Inflammatory macrophage (primary cell): ENCODE results near the gene LRRC7.
A peak's percentile ranks its signal among the peaks of the same experiment; 100 is the strongest.

Source experiments
- DNase-seq, 2 donors: peaks; one replicate each; pipeline ENCODE4 v3.0.0-alpha.2; 2020 to 2022

Gene LRRC7

DNA sequence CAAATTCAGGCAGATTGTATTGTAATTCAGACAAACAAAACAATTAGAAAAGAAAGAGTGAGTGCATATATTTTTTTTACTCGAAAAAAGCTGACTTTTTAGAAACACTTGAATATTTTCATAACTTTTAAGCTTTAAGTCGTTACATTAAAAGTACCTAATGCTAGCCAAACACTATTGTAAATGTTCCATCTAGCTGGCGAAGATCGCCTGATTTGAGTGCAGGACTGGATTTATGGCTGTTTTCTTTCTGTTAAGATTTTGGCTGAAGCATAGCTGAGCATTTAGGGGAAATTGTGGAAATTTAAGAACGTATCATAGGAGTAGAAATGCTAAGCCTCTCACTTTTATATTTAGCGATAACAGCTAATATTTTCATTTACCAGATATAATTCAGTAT, 24.6 kb downstream of the LRRC7 start:
- DNase-seq, result no peak

DNA sequence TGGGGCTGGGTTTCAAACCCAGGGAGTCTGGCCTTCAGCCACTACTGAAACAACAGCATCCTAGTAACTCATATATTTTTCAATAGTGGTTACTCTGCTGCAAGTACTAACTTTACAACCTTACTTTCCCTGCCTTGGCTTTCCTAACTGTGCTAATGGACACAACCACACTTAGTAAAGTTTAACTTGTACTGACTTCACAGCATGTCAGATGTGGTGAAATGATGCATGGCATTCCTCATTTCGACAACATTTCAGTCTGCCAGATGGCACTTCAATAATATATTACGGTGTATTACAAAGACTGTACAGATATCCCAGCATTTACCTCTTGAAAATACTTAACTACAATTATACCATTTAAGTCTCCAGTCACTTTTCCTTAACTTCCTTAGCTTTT, 27.8 kb downstream of the LRRC7 start:
- no peak for DNase-seq

DNA sequence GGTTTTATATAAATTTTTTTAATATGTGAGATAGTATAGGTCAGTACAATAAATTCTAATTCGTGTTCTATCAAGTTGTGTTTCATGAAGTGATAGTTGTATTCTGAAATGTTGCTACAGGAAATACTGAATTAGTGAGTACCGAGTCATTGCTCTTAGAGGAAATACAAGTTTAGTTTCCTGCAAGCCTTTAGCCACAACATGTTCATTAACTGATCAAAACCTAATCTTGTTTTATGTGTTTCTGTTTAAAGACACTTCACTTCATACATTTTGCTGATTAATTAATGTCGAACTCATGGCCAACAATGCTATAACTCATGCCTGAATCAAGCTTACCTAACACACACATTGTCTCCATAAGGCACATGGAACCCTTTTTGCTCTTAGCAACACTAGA, 43.6 kb downstream of the LRRC7 start:
- DNase-seq, result no peak

DNA sequence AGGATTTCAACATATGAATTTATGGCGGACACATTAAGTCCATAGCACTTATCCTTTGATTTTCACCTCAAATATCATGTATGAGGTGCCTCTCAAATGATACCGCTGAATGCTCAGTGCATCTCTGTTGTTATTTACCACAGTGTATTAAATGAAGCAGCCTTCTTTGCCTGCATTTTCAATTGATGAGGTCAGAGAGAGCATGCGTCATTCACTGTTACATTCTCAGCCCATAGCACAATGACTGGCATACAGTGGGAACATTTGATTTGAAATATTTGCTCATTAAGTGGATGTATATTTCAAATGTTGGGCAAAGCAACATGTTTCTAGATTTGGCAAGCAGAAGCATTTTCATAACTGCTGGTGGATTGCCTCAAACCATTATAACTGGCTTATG, 45.7 kb downstream of the LRRC7 start:
- no peak for DNase-seq

DNA sequence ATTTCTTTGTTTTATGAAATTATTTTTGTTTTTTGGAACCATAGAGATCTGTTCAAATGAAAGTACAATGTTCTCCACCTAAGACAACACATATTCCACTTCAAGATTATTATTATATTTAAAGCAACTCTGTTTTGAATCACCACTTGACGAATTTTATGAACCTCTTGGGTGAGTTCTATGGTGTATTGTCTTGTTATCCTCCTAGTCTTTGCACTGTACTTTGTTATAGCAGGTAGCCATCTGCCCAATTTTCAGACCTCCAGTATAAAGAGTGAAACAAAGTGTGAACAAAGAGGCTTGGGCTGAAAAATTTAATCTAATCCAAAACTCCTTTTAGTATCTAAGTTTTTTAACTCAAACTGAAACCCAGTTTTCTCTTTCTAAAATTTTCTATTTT, 71.0 kb downstream of the LRRC7 start:
- DNase-seq, result no peak

DNA sequence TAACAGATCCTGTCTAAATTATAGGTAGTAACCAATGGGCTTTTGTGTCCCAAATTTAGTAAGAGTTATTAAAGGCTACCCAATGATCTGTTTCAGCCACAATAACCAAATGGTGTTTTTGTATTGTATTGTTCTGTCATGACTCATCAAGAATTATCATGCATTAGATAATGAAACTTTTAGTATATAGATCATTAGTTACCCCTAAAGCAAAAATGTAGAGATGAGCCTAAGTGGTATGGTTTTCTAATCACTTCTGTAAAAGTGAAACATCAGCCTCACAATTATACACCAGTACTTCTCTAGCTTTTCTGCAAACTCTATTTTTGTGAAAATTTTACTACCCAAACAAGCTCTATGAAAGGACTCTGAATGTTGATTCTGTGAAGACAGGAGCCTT, 71.4 kb downstream of the LRRC7 start:
- DNase-seq, result no peak

DNA sequence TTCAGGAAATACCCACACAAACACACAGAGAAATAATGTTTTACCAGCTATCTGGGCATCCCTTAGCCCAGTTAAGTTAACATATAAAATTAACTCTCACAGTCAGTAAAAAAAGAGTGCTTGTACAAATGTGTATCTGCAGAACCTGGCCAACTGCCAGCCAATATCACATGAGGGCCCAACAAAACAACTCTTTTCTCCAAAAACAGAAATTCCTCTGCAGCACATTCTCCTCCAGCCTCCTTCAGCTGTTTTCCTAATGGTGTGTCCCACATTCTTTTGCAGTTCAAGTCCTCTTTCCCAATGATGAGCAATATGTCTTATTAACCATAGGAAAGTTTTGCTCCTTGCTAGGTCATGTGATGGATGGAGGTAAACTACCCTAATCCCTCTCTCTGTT, 75.5 kb downstream of the LRRC7 start:
- DNase-seq, result no peak

DNA sequence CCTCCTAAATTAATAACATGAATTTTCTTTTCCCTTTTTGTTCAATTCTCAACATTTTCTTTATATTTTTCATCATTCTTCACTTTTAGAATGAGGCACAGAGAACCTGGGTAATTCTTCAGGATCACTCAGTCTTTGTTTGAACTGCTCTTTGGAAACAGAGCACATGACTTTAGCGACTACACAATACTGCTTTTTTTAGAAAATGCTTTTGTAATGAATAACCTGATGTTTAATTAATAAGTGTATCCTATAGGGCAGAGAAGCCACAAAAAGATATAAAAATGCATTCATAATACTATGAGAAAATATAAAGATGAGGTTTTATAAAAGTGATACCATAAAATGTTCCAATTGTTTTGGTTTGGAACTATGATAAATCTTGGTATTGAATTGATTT, 77.8 kb downstream of the LRRC7 start:
- no peak for DNase-seq

DNA sequence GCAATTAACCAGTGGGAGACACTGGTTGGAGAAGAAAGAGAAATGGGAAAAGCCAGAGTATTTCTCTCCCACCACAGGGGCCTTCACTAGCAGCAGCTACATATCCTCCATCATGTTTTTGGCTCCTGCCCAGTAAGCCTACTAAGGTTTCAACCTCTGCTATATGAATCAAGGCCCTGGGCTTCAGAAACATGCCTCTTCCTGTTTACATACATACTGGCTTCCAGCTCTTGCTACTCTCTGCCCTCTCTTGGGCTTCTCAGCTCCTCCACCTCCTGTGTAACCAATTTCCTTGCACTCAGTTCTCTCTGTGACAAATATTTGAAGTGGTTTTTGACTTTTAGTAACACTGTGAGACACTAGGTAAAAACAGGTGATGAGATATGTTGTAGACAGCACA, 80.8 kb downstream of the LRRC7 start:
- DNase-seq, result no peak

DNA sequence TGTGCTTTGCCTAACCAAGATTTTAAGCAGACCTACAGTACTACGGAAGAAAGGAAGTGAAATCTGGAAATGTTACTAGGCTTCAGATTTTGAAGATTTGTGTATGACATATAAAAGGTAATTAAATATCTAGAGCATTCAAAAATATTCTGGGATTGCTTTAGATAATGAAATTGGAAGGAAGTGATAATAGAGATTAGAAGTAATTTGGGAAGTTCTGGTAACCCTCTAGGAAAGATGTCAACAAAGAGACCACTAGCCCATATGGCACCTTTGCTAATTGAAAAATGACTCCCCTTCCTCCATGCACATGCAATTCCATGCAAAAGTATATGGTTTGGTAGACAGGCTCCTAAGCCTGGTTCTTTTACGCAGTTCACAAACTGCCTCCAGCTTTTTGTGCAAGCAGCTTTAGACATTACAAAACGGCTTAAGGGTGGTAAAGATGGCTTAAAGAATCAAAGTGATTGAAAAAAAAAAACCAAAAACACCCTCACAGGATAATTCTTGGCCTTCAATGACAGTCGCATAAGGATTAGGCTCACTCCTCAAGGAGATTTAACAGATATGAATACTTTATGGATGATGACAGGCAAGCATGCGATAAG, 81.8 kb downstream of the LRRC7 start:
- no peak for DNase-seq

DNA sequence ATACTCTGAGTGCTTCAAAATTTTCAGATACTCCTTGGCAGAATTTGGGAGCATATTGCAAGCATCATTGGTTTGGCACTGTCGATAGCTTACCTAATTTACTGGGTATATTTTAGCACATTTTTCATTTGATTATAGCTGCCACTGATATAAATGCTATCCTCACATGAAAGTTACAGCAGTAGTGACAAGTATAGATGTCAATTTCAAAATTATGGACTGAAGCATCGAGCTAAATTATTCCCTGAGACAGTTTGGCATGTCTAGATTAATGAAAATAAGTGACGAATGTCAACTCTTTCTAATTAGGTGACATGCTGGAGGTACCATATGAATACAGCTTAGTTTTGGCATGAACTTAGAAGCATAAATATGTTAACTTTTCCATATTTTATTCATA, 83.1 kb downstream of the LRRC7 start:
- DNase-seq, result no peak

DNA sequence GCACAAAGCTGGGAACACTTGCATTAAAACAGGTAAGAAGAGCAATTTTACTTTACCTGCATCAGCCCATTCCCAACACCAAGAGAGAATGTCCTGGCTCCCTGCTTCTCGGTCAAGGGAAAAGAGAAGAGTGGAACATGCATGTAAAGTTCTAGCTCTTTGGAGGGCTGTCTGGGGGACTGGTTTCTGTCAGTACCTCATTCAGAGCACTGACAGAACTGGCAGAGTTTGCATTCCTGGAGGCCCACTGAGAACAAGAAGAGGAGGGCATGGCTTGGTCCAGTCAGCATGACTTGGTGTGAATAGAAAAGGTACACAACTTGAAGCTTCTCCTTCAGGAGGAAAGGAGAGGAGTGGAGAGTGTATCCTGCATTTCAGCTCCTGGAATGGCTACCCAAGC, 83.9 kb downstream of the LRRC7 start:
- DNase-seq, result no peak

DNA sequence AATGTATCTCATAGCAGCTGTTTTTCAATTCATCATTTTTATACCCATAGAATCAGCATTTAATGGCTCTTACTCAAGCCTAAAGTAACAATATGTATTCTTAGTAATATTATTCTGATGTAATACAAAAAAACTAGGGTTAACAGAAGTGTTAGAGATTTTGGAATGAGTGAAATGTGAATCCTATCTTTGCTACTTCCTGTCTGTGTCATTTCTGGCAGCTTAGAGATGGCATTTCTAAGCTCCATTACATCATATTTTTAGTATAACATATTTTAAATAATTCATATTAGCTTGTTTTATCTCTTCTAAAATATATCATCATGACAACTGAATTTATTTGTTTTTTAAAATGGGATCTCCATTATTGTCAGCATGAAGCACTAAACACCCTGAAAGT, 90.2 kb downstream of the LRRC7 start:
- DNase-seq, result no peak

DNA sequence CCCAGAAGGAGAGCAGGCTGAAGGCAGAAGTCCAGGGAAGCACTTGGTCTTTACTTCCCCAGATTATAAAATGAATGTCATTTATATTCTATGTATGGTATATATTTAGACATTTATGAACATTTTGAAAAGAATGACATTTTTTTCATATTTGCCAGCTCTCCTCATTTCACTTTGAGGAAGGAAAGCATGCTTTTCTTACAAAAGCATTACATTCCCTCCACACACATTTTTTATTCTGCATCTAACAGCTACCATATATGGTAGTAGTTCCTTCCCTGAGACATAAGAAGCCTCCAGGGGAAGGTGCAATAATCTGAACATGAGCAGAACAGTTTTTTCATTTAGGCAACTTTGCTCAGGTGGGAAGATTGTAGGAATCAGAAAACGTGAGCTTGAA, 94.0 kb downstream of the LRRC7 start:
- no peak for DNase-seq

DNA sequence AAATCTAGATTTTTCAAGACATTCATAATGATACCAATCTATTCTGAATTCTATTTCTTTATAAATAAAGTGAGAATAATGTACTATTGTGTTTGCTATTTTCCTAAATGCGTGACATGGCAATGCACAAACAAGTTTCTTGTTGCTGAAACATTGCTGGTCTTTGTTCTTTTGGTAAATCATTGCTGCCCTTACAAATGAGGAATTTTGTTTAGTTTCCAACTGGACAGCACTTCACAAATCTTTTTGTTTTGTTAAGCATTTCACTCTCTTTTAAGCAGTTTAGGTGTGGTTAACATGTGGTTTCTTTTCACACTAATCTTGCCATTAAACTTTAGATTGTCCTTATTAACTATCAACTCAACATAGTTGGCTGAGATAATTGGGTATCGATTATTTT, 94.6 kb downstream of the LRRC7 start:
- no peak for DNase-seq

DNA sequence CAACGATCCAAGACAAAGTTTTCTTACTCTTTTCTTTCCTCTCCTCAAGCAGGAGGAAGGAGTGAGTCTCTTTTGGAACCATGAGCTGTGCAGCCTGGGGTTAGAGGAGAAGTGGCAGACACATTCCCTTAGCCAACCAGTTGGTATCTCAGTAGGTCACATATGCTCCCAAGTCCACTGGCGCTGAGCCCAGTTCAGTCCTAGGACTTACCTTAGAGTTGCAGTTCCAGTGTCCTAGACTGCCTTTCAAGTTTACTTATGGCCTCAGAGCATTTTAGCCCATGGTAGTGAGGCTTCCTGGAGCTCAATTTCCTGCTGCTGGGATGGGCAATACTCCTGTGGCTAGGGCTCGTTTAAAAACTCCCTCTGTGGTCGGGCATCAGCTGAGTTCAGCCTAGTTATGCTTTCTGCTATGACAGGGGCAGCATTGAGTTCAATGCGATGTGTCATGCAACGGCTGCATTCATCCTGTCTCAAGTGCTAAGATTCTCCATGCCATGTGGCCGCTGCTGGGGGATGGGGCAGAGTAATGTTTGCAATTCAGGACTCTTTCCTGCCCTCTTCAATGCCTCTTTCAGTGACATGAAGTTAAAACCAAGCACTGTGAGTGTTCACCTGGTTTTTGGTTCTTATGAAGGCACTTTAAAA, 103.8 kb downstream of the LRRC7 start:
- DNase-seq, result no peak

DNA sequence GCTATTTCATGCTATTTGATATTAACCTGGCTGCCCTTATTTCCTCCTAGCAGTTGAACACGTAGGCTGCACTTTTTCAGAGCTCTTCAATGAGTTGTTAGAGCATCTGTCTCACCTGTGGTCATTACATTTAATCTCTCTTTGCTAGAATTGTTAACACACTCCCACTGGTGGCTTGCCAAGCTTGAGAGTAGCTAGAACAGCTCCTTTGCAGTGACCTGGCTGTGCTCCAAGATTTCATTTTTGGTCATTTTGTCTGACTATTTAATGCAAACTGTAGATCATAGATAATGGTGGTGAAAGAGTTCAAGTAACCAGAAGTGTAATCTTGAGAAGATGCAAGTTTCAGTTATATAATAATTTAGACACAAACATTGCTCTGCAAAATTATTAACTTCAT, 105.6 kb downstream of the LRRC7 start:
- no peak for DNase-seq

DNA sequence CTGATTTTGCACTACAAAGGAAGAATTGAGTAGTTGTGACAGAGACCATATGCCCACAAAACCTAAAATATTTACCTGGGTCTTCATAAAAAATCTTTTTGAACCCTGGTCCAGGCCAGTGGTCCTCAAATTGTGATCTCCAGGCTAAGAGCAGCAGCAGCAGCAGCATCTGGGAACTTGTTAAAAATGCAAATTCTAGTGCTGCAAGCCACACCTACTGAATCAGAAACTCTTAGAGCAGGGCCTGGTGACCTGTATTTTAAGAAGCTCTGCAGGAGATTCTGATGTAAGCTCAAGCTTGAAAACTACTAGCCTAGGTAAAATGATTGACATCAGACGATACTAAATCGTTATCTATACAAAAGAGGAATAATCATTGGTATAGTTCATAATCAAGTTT, 112.2 kb downstream of the LRRC7 start:
- no peak for DNase-seq

DNA sequence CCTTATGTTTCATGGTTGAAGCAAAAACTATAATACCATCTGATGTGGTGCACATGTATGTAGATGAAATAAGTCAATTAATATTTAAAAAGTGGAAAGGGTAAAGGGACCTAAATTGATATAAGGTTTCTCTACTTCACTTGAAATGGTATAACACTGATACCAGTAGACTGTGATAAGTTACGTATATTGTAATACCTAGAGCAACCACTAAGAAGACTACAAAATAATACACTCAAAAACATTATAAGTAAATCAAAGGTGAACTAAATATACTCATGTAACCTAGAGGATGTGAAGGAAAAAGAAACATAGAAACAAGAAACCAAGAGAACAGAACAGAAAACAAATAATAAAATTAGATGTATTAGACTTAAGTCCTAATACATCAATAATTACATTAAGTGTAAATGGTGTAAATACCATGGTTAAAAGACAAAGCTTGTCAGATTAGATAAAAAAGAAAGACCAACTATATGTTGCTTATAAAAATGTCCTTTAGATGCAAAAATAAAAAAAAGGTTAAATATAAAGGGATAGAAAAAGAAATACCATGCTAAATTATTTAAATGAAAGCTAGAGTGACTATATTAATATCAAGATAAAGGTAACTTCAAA, 118.8 kb downstream of the LRRC7 start:
- no peak for DNase-seq

DNA sequence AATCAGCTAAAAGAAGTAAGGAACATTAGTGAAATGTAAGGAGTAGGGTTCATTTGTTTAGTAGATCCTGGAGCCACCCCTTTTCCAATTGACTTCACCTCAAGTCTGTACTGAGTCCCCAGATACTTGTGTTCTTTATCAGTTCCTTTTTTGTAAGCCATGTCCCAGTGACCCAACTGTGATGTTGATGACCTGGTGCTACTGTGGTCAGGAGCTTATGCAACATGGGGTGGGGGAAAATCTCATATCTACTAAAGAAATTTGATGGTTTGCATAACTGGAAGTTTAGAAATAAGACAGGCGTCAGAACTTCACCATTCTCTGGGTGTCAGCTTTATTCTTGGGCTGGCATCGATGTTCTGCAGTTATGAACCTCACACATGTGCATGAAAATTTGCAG, 120.5 kb downstream of the LRRC7 start:
- peak; percentile 47 to 64 for DNase-seq

DNA sequence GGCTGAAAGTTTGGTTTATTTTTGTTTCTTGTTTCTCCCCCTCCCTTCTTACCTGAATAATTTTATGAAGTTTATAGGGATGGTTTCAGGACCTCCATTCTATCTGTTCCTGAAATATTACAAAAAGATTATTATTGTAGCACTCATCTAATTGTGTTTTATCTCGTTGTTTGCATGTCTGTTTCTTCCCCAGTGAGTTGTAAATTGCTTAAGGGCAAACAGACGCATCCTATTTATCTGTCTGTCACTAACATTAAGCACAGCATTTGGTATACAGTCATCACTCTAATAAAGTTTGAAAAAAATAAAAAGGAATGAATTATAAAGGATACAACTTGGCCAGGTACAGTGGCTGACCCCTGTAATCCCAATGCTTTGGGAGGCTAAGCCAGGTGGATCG, 123.5 kb downstream of the LRRC7 start:
- DNase-seq, result no peak

DNA sequence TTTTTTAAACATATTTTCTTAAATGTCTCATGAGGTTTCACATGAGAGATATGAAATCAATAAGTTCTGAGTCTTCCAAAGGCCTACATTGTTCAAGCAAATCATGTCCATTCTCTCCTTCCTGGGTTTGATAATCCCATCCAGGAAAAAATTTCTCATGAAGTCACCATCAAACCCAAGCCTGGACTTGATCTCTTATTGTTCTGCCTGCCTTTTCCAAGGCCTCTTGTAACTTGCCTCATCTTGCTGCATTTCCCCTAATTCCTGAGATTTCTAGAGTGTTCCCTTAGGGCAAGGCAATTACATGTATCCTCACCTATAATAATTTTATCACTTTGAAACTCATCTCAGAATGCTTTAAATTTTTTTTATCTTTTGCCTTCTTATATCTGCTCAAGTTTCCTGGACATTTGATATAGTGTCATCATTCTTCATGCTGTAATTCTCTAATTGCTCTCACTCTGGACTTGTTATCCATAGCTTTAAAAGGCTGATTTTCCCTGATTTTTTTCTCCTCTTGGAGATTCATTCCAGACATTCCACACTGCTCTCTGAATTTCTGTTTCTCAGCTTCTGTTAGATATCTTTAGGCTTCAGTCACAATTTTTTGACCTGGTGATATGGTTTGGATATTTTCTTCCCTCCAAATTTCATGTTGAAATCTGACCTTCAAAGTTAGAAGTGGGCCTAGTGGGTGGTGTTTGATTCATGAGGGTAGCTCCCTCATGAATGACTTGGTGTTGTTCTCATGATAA, 126.4 kb downstream of the LRRC7 start:
- no peak for DNase-seq

DNA sequence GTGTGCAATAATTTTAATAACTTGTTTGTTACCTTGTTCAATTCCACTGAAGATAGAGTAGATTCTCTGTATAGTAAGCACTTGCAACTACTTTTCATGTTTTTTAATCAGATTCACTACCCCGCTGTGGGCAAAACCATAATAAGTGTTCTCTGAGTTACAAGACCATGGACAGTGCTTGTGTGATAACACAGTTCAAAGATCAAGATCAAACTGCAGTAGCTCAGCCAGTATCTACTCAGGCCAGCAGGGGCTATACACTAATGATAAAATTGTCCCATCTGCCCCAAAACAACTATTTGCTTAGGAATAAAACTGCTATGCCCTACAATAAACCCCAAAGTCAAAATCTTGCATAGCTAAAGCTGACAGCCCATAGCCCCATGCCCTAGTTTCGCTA, 129.6 kb downstream of the LRRC7 start:
- DNase-seq, result no peak

DNA sequence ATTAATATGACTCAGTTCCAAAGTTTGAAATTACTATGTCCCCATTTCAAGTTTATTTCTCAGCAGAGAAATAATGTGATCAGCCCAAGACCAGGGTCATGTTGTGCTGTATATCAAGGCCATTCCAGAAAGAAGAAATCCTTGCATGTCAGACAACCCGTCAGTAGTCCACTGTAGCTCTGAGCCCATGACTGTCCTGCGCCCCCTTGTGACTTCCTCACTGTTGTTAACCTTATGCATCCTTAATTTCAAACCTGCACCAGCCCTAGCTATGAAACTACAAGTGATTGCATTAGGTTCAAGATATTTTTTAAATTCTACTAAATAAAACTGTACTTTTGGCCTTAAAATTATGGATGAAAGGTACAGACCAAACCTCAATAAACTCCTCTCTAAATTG, 133.0 kb downstream of the LRRC7 start:
- DNase-seq, result peak in 1 of 2 donors; percentile 15
